Loucy (cell line): Measurements from ENCODE around the gene KNSTRN.

ENCODE experiments used
- CTCF ChIP-seq: fragments of 200-600 bp; sonication (generic); conservative IDR thresholded peaks from 2 replicates; pipeline ENCODE4 v1.5.1; 2014; ENCODE audit warnings: mild to moderate bottlenecking, antibody characterized with exemption, low read length
- EZH2phosphoT487 ChIP-seq: fragments of 200-600 bp; IDR thresholded peaks from 2 replicates; pipeline ENCODE4 v1.6.1; 2018; ENCODE audit warnings: antibody characterized with exemption, mild to moderate bottlenecking, moderate library complexity, borderline replicate concordance

- TF ChIP-seq CTCF: peak; percentile 22; the same call in 1 of the 2 replicates
- no peak for TF ChIP-seq EZH2phosphoT487
These were observed 23.8 kb upstream of the KNSTRN start for GRCh38 chr15:40358471-40359353.
